HG03432 (cell line): Measurements from ENCODE around the gene SLC12A7.
"Not testable (repeated sequence)": the region's sequence is repeated elsewhere in the genome, so short reads cannot be mapped to it uniquely, and the experiment has no call there.

Experiments
- ATAC-seq: cut with Tn5 transposase; IDR thresholded peaks from one replicate; pipeline ENCODE4 v1.9.1; 2021; ENCODE audit warnings: mild to moderate bottlenecking, moderate library complexity; ENCODE audit not compliant: unreplicated experiment

SLC12A7 gene

DNA sequence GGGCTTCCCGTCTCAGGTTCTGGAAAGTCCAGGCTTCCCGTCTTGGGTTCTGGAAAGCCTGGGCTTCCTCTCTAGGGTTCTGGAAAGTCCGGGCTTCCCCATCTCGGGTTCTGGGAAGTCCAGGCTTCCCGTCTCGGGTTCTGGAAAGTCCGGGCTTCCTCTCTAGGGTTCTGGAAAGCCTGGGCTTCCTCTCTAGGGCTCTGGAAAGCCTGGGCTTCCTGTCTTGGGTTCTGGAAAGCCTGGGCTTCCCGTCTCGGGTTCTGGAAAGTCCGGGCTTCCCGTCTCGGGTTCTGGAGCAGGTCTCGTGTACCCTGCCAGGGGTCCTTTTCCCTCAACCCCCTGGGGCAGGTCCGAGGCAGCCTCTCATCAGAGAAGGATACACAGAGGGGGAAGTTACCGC, 28.8 kb downstream of the SLC12A7 start:
- ATAC-seq, result not testable (repeated sequence)

GRCh38 chr5:1081519-1081918, 30.3 kb downstream of the SLC12A7 start:
- no peak for ATAC-seq

DNA sequence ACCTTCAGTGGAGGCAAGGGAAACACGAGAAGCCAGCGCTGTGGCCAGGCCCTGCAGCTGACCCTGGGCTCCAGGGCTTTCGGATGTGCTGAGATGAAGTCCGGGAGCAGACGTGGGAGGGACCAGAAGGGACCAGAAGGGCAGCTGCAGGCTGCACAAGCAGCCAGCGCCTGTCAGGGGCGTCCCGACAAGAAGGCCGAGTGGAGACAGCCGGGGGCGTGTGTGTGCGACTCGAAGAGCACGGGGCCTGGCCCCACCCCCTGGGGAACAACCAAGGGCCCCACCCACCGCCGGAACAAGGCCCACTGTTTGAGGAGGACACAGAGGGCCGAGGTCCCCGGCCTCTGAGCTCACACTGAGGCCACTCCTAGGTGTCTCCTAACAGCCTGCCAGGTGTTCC, 31.4 kb downstream of the SLC12A7 start:
- no peak for ATAC-seq

- no peak for ATAC-seq
Measured at GRCh38 chr5:1079961-1080360, 31.9 kb downstream of the SLC12A7 start.

DNA sequence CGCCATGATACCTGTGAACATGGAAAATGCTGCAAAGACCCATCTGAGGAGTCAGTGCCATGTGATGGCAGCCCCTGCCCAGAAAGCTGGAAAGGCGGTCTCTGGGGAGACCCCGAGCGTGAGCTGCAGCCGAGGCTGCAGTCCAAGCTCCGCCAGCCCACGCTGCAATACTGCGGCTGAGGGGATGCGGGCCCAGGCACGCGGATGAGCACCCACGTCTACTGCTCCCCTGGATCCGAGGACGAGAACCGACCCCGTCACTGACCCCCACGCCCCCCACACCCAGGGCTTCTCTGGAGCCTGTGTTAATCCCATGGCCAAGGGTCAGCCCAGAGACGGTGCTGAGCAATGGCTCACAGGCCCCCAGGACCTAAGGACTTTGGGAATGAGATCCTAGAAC, 32.4 kb downstream of the SLC12A7 start:
- ATAC-seq, result no peak

DNA sequence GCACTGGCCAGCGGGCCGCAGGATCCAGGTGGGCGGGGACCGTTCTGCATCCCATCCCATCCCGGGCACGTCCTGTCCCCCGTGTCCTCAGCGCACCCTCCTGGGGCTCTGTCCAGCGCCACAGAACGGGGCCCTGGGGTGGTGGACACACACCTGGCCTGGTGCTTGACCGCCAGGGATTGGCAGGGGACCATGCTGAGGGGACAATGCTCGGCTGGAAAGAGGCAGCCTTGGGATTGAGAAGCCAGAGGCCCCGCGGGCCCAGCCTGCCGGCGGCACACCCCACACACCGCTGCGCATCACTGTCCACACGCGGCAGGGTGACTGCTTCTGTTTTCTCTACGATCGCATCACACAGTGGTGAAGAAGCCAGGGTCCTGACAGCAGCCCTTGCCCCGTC, 33.0 kb downstream of the SLC12A7 start:
- ATAC-seq, result no peak

DNA sequence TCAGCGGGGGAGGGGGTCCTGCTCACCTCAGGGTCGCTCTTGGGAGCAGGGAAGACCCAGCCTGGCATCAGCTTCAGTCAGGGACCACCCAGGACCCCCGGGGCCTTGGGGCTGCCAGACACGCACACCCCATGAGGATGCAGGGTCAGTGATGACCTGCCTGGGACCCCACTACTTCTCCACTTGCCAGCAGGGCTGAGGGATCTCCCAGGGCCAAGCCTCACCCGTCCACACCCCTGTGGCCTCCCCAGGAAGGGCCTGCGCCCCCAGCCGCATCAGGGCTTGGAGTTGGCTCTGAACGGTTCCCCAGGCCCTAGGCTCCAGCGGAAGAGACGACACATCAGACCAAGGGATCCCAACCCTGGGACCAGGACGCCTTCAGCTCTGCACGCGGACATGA, 33.7 kb downstream of the SLC12A7 start:
- no peak for ATAC-seq

DNA sequence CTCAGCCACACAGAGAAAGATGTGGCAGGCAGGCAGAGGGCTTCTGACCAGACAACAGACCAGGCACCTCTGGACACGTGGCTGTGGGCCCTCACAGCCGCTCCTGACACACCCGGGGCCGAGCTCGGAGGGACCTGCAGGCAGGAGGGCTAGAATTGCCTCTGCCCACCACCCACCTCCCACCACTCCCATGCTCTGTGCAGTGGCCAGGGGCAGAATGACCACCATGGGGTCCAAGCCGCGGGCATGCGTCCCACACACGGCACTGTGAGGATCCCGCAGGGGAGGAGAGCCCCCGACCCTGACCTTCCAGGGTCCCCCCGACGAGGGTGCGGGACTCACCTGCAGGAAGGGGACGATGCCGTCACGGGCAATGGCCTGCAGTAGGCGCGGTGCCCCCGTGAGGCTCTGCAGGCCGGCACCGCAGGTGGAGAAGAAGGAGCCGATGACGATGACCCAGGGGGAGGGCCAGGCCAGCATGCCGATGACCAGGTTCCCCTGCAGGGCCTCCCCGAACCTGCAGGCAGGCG, 34.3 kb downstream of the SLC12A7 start:
- ATAC-seq, result no peak

DNA sequence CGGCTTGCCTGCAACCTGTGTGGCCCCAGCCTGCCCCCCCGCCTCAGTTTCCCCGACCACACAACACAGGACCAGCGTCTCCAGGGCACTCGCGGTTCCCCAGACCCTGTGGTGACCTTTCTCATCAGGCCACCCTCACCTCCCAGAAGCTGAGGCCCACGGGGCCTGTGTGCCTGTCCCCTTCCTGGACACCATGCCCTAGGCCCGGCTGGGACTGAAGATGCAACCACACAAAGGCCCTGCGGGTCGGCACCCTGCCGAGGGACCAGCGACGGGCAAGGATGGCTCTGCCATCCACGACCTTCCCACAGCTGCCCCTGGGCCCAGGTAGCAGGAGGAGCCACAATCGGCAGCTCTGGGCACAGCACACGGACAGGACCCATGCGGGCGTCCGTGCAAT, 34.8 kb downstream of the SLC12A7 start:
- ATAC-seq, result no peak

DNA sequence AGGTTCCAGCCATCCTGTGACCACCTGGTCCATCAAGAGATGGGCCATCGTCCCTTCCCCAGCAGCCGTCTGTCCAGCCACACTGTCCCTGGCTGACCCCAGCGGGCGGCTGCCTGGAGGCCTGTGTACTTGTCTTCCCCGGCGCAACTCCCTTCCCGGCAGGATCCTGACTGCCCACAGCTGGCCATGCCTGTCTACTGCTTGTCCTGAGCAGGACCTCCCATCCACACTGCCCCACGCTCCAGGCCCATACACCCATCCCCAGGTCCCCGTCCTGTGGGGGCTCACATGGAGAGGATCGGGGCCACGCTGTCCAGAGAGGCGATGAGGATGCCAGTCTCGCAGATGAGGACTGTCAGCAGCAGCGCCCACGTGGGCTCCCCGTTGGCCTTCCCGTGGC, 35.5 kb downstream of the SLC12A7 start:
- ATAC-seq, result no peak

DNA sequence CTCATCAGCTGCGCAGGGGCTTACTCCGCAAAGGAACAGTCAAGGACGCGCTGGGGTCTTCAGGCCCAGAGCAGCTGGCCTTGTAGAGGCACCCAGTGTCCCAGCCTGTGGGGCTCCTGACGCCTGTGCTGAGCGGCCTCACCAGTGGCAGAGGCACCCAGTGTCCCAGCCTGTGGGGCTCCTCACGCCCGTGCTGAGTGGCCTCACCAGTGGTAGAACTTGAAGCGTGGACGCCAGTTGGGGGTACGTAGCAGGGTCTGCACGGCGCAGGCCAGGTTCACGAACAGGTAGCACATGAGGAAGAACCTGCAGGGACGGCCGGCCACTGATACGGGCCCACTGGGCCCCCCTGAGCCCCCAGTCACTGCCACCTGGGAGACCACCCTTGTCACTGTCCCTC, 35.9 kb downstream of the SLC12A7 start:
- no peak for ATAC-seq

- ATAC-seq, result no peak
Measured at GRCh38 chr5:1075555-1075881, 36.3 kb downstream of the SLC12A7 start.

- ATAC-seq, result no peak
Measured at GRCh38 chr5:1074816-1075554, 36.9 kb downstream of the SLC12A7 start.

GRCh38 chr5:1074226-1074625, 37.6 kb downstream of the SLC12A7 start:
- no peak for ATAC-seq

- ATAC-seq, result no peak
Measured at GRCh38 chr5:1073239-1074102, 38.4 kb downstream of the SLC12A7 start.

DNA sequence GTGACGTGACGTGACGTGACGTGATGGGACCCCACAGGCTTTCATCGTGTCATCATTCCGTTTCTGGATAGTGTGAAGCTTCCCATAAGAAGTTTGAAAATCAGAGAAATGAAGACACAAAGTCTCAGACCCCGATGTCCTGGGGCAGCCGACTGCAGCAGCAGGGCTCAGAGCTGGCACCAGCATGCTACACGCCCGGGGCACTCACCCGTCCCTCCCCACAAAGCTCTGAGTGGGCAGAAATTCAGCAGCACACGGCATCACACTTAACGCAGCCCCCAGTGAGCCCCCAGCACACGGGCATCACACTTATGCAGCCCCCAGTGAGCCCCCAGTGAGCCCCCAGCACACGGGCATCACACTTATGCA, 42.2 kb downstream of the SLC12A7 start:
- ATAC-seq, result no peak

DNA sequence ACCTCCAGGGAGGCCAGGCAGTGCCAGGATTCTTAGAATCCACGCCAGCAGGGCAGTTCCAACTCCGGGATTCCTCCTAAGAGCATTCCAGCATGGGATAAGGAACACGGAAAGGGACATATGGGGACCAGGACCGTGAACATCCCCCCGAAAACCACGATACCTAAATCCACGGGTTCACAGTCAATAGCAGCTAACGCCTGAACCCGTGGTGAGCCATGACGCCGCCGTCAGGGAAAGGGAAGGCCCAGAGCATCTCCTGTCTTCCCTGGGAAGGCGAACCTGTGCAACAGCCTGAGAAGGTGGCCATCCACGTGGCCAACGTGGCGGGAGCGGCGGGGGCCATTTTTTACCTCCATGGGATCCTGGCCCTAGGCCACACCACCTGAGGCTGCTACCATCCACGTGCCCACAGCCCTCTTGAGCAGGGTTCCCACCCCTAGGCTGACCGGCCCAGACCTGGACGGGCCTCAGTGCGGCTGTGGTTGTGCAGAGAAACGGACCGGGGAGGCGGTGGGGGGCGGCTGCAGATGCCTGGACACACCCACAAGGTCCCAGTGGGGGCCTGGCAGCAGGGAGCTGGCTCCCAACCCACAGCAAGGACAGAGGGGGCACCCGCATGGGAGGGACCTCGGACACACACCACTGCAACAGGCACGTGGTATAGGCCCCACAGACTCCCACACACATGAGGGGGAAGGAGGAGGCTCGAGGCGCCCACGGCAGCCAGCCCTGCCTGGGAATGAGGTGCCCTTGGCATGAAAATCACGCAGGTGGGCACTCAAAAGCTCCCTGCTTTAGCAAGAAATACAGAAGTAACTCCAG, 42.8 kb downstream of the SLC12A7 start:
- no peak for ATAC-seq

- no peak for ATAC-seq
Measured at GRCh38 chr5:1068204-1068894, 43.5 kb downstream of the SLC12A7 start.

- no peak for ATAC-seq
Measured at GRCh38 chr5:1067141-1068121, 44.4 kb downstream of the SLC12A7 start.

GRCh38 chr5:1066676-1067075, 45.2 kb downstream of the SLC12A7 start:
- ATAC-seq, result no peak
